SK-N-SH treated with all-trans-retinoic acid at 6 μM for 48 hours (cell line): ENCODE data around the gene DDX49.
"Not testable (repeated sequence)": the region's sequence is repeated elsewhere in the genome, so short reads cannot be mapped to it uniquely, and the experiment has no call there.

Experiments
- ATAC-seq: fragments of 200-7000 bp; cut with Tn5 transposase; 3 replicates; pipeline ENCODE4 v1.9.1; 2020; ENCODE audit warnings: mild to moderate bottlenecking, moderate library complexity
- ARNTL ChIP-seq: fragments of 450-650 bp; formaldehyde crosslinking; IDR thresholded peaks from 2 replicates; pipeline ENCODE4 v1.5.0; 2020; ENCODE audit warnings: low read depth, mild to moderate bottlenecking, moderate library complexity, borderline replicate concordance
- BACH2 ChIP-seq: fragments of 250-450 bp; sonication (Bioruptor Pico); IDR thresholded peaks from 2 replicates; pipeline ENCODE4 v1.9.0; 2021; ENCODE audit warnings: mild to moderate bottlenecking, borderline replicate concordance
- CSDC2 ChIP-seq: fragments of 250-450 bp; sonication (Bioruptor Pico); IDR thresholded peaks from 2 replicates; pipeline ENCODE4 v1.5.0; 2020; ENCODE audit warnings: mild to moderate bottlenecking, moderate library complexity
- CSRNP3 ChIP-seq: fragments of 250-450 bp; sonication (Bioruptor Pico); IDR thresholded peaks from 2 replicates; pipeline ENCODE4 v1.5.1; 2021; ENCODE audit warnings: mild to moderate bottlenecking, moderate library complexity
- ESRRG ChIP-seq: fragments of 250-450 bp; sonication (Bioruptor Pico); IDR thresholded peaks from 2 replicates; pipeline ENCODE4 v1.6.1; 2021; ENCODE audit warnings: mild to moderate bottlenecking
- GLIS3 ChIP-seq: fragments of 250-450 bp; sonication (Bioruptor Pico); IDR thresholded peaks from 2 replicates; pipeline ENCODE4 v1.5.0; 2020; ENCODE audit warnings: mild to moderate bottlenecking, moderate library complexity
- OSR1 ChIP-seq: fragments of 250-450 bp; sonication (Bioruptor Pico); IDR thresholded peaks from 2 replicates; pipeline ENCODE4 v1.8.0; 2022; ENCODE audit warnings: moderate library complexity, mild to moderate bottlenecking, inconsistent platforms
- PATZ1 ChIP-seq: fragments of 250-450 bp; sonication (Bioruptor Pico); IDR thresholded peaks from 2 replicates; pipeline ENCODE4 v1.8.0; 2020; ENCODE audit warnings: mild to moderate bottlenecking, moderate library complexity, borderline replicate concordance
- POU6F1 ChIP-seq: fragments of 250-450 bp; sonication (Bioruptor Pico); IDR thresholded peaks from 2 replicates; pipeline ENCODE4 v1.8.0; 2021; ENCODE audit warnings: low read depth, mild to moderate bottlenecking, moderate library complexity, borderline replicate concordance
- PPARA ChIP-seq: fragments of 250-450 bp; sonication (Bioruptor Pico); IDR thresholded peaks from 2 replicates; pipeline ENCODE4 v1.5.0; 2020; ENCODE audit warnings: mild to moderate bottlenecking, borderline replicate concordance
- RARB ChIP-seq: fragments of 250-450 bp; sonication (Bioruptor Pico); IDR thresholded peaks from 2 replicates; pipeline ENCODE4 v1.8.0; 2021; ENCODE audit warnings: mild to moderate bottlenecking, moderate library complexity
- SNAI2 ChIP-seq: fragments of 250-450 bp; sonication (Bioruptor Pico); IDR thresholded peaks from 2 replicates; pipeline ENCODE4 v1.5.0; 2020; ENCODE audit warnings: mild to moderate bottlenecking, moderate library complexity
- TCF4 ChIP-seq: fragments of 250-450 bp; sonication (Bioruptor Pico); IDR thresholded peaks from 2 replicates; pipeline ENCODE4 v1.8.0; 2021; ENCODE audit warnings: mild to moderate bottlenecking, moderate library complexity, borderline replicate concordance
- ZC3H10 ChIP-seq: fragments of 250-450 bp; sonication (Bioruptor Pico); IDR thresholded peaks from 2 replicates; pipeline ENCODE4 v1.5.1; 2021; ENCODE audit warnings: mild to moderate bottlenecking, moderate library complexity
- ZFP3 ChIP-seq: fragments of 250-450 bp; sonication (Bioruptor Pico); IDR thresholded peaks from 2 replicates; pipeline ENCODE4 v1.5.0; 2020; ENCODE audit warnings: mild to moderate bottlenecking, moderate library complexity
- ZFP30 ChIP-seq: fragments of 450-650 bp; formaldehyde crosslinking; IDR thresholded peaks from 2 replicates; pipeline ENCODE4 v1.5.0; 2022; ENCODE audit warnings: mild to moderate bottlenecking, moderate library complexity
- ZNF565 ChIP-seq: fragments of 450-650 bp; formaldehyde crosslinking; conservative IDR thresholded peaks from 2 replicates; pipeline ENCODE4 v1.5.0; 2020; ENCODE audit warnings: low read depth, mild to moderate bottlenecking, moderate library complexity
- ZNF70 ChIP-seq: fragments of 450-650 bp; formaldehyde crosslinking; IDR thresholded peaks from 2 replicates; pipeline ENCODE4 v1.5.0; 2020; ENCODE audit warnings: mild to moderate bottlenecking, moderate library complexity
- ZNF8 ChIP-seq: fragments of 450-650 bp; formaldehyde crosslinking; IDR thresholded peaks from 2 replicates; pipeline ENCODE4 v1.5.0; 2020; ENCODE audit warnings: mild to moderate bottlenecking, moderate library complexity
- TF ChIP-seq, protein P1 (sequence below): fragments of 250-450 bp; sonication (Bioruptor Pico); IDR thresholded peaks from 2 replicates; pipeline ENCODE4 v1.5.0; 2020; ENCODE audit warnings: mild to moderate bottlenecking, moderate library complexity
- TF ChIP-seq, protein P2 (sequence below): fragments of 250-450 bp; sonication (Bioruptor Pico); IDR thresholded peaks from 2 replicates; pipeline ENCODE4 v1.5.1; 2020; ENCODE audit warnings: low read depth, mild to moderate bottlenecking, moderate library complexity

DDX49 gene

DNA sequence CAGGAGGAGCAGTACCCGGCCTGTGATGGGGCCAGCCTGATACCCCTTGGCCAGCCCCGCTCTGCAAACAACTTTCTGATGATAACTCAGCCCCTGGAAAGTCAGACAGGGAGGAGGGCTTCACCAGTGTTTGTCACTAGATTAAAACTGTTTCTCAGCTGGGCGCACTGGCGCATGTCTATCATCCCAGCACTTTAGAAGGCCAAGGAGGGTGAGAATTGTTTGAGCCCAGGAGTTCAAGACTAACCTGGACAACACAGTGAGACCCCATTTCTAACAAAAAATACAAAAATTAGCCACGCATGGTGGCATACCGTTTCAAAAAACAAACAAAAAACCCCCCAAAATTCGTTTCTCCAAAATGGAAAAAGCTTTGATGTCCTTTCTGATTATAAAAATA is 18.0 kb upstream of the DDX49 start (continued):
- TF ChIP-seq POU6F1 (no peak), ARNTL (CRISPR knock-in tag) (no peak), ZC3H10 (CRISPR knock-in tag) (no peak), ZNF565 (CRISPR knock-in tag) (no peak), PPARA (no peak), RARB (CRISPR knock-in tag) (no peak)

GRCh38 chr19:18902519-18902918 is 17.0 kb upstream of the DDX49 start:
- ATAC-seq: not testable (repeated sequence)

- ATAC-seq: no peak
- TF ChIP-seq CSRNP3 (CRISPR knock-in tag): no peak
- TF ChIP-seq ARNTL (CRISPR knock-in tag): no peak
- no peak for TF ChIP-seq ZNF70 (CRISPR knock-in tag)
- no peak for TF ChIP-seq RARB (CRISPR knock-in tag)
- TF ChIP-seq POU6F1: no peak
- no peak for TF ChIP-seq ESRRG
- TF ChIP-seq CSDC2 (CRISPR knock-in tag): no peak
- TF ChIP-seq SNAI2 (CRISPR knock-in tag): no peak
- no peak for TF ChIP-seq PATZ1
- TF ChIP-seq TCF4 (CRISPR knock-in tag): no peak
- TF ChIP-seq, protein P1, sequence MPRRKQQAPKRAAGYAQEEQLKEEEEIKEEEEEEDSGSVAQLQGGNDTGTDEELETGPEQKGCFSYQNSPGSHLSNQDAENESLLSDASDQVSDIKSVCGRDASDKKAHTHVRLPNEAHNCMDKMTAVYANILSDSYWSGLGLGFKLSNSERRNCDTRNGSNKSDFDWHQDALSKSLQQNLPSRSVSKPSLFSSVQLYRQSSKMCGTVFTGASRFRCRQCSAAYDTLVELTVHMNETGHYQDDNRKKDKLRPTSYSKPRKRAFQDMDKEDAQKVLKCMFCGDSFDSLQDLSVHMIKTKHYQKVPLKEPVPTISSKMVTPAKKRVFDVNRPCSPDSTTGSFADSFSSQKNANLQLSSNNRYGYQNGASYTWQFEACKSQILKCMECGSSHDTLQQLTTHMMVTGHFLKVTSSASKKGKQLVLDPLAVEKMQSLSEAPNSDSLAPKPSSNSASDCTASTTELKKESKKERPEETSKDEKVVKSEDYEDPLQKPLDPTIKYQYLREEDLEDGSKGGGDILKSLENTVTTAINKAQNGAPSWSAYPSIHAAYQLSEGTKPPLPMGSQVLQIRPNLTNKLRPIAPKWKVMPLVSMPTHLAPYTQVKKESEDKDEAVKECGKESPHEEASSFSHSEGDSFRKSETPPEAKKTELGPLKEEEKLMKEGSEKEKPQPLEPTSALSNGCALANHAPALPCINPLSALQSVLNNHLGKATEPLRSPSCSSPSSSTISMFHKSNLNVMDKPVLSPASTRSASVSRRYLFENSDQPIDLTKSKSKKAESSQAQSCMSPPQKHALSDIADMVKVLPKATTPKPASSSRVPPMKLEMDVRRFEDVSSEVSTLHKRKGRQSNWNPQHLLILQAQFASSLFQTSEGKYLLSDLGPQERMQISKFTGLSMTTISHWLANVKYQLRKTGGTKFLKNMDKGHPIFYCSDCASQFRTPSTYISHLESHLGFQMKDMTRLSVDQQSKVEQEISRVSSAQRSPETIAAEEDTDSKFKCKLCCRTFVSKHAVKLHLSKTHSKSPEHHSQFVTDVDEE (CRISPR knock-in tag): no peak
- no peak for TF ChIP-seq ZFP3 (CRISPR knock-in tag)
- TF ChIP-seq ZNF8: no peak
- TF ChIP-seq ZC3H10 (CRISPR knock-in tag): no peak
- TF ChIP-seq OSR1 (CRISPR knock-in tag): no peak
- no peak for TF ChIP-seq ZFP30 (CRISPR knock-in tag)
- no peak for TF ChIP-seq BACH2 (CRISPR knock-in tag)
- no peak for TF ChIP-seq GLIS3 (CRISPR knock-in tag)
- TF ChIP-seq, protein P2, sequence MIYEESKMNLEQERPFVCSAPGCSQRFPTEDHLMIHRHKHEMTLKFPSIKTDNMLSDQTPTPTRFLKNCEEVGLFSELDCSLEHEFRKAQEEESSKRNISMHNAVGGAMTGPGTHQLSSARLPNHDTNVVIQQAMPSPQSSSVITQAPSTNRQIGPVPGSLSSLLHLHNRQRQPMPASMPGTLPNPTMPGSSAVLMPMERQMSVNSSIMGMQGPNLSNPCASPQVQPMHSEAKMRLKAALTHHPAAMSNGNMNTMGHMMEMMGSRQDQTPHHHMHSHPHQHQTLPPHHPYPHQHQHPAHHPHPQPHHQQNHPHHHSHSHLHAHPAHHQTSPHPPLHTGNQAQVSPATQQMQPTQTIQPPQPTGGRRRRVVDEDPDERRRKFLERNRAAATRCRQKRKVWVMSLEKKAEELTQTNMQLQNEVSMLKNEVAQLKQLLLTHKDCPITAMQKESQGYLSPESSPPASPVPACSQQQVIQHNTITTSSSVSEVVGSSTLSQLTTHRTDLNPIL (CRISPR knock-in tag): no peak
These were observed 16.1 kb upstream of the DDX49 start for GRCh38 chr19:18903156-18904037.
